GM21367 (cell line): ENCODE data around the gene ZMAT3.
"Not testable (repeated sequence)": the region's sequence is repeated elsewhere in the genome, so short reads cannot be mapped to it uniquely, and the experiment has no call there.

Experiments used
- ATAC-seq: cut with Tn5 transposase; IDR thresholded peaks from one replicate; pipeline ENCODE4 v1.9.1; 2021; ENCODE audit not compliant: unreplicated experiment

Gene ZMAT3

DNA sequence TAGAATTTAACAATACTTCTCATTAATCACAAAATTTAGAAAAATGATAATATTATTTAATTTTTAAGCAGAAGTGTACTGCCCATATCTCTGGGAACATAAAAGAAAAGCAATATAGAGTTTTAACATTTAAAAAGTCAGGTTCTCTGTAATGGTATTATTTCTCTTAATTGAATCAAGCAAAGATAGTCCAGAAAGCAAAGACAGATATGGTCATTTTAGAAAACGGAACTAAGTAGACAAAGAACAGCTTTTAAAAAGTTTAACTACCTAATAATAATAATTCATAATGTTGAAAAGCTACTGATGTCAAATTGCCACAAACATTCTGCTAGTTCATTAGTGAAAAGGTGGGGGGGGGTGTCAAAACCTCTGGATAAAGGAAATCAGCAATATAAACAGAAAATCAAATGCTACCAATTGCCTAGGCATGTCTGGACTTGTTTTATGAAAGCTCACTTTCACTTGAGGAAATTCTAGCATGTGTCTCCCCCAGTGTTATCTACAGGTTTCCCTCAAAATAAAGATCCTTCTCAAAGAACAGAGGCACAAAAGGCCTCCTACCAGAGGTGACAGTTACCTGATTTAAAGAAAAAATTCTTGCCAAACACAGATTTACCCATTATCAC is 1.7 kb downstream of the ZMAT3 start:
- no peak for ATAC-seq

- no peak for ATAC-seq
Measured at GRCh38 chr3:179068779-179069530, 2.7 kb downstream of the ZMAT3 start.

DNA sequence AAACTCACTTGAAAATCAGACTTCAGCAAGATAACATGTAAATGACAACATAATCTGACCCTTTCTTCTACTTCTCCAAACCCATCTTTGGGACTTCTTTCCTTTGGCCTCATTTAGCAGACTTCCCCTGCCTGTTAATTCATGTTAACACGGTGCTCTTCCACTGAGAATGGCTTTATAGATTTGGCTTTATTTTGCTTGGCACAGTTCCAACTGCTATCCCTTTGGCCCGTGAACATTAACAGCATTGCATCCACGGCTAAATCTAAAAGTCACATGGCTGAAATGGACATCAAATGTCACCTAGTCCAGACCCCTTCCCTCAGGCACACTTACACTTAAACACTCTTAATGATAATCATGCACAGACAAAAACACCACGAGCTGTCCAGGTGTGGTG is 3.8 kb downstream of the ZMAT3 start:
- no peak for ATAC-seq

- no peak for ATAC-seq
Measured at GRCh38 chr3:179067291-179067690, 4.3 kb downstream of the ZMAT3 start.

GRCh38 chr3:179063945-179064560 is 7.6 kb downstream of the ZMAT3 start:
- no peak for ATAC-seq

GRCh38 chr3:179056326-179056725 is 15.3 kb downstream of the ZMAT3 start:
- no peak for ATAC-seq

DNA sequence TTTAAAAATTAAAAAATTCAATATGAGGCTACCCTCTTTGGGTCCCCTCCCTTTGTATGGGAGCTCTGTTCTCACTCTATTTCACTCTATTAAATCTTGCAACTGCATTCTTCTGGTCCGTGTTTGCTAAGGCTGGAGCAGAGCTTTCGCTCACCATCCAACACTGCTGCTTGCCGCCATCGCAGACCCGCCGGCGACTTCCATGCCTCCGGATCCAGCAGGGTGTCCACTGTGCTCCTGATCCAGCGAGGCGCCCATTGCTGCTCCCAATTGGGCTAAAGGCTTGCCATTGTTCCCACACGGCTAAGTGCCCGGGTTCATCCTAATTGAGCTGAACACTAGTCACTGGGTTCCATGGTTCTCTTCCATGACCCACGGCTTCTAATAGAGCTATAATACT is 17.0 kb downstream of the ZMAT3 start:
- ATAC-seq = not testable (repeated sequence)

GRCh38 chr3:179046497-179047353 is 24.9 kb downstream of the ZMAT3 start:
- ATAC-seq = peak; percentile 85

- ATAC-seq = peak; percentile 64
Measured at GRCh38 chr3:179045719-179046402, 25.7 kb downstream of the ZMAT3 start.

DNA sequence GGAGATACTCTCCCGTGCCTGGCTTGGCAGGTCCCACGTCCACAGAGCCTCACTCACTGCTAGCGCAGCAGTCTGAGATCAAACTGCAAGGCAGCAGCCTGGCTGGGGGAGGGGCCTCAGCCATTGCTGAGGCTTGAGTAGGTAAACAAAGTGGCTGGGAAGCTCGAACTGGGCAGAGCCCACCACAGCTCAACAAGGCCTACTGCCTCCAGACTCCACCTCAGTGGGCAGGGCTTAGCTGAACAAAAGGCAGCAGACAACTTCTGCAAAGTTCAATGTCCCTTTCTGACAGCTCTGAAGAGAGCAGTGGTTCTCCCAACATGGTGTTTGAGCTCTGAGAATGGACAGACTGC is 32.7 kb downstream of the ZMAT3 start:
- ATAC-seq = not testable (repeated sequence)

DNA sequence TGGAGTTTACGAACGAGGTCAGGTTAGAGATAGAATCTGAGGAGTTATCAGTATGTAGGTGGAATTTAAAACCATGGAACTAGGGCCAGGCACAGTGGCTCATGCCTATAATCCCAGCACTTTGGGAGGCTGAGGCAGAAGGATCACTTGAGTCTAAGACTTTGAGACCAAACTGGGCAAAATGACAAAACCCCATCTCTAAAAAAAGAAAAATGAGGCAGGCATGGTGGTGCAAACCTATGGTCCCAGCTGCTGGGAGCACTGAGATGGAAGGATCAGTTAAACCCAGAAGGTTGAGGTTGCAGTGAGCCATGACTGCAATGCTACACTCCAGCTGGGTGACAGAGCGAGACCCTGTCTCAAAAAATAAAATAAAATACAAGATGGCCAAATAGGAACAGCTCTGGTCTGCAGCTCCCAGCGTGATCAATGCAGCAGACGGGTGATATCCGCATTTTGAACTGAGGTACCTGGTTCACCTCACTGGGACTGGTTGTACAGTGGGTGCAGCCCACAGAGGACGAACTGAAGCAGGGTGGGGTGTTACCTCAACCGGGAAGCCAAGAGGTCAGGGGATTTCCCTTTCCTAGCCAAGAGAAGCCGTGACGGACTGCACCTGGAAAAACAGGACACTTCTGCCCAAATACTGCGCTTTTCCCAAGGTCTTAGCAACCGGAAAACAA is 33.3 kb downstream of the ZMAT3 start:
- ATAC-seq = no peak

DNA sequence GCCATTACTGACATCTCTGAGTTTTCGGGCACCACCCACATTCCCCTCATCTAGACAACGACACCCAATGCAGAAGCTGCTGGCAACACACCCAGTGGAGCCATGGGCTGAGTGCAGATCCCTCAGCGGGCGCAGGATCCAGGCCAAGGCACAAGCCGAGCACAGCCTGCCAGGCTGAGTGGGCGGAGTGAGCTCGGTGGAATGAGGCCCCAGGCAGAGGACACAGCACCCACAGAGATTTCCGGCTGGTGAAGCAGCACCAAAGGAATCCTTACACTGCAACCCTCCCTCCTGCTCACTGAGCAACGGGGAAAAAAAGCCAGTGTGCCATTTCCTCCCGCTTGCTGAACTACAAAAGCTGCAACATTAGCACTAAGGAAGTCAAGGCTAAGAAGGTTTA is 34.3 kb downstream of the ZMAT3 start:
- ATAC-seq = no peak

GRCh38 chr3:179036626-179037300 is 34.8 kb downstream of the ZMAT3 start:
- no peak for ATAC-seq

DNA sequence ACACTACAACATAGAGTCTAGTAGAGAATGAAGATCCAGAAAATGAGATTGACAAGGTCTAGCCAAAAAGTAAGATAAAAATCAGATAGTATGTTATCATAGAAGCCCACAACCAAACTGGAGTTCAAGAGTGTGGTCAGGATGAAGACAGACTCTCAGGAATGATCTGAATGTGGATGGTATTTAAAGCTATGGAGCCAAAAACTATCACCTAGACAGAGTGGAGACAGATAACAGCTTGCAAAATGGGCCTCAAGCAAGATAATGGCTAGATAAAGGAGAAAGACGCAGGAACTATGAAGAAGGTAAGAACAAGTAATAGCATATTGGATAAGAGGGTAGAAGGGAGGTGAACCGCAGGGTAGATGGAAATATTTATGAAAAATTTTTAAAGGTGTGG is 35.4 kb downstream of the ZMAT3 start:
- no peak for ATAC-seq

- no peak for ATAC-seq
Measured at GRCh38 chr3:179035232-179035631, 36.4 kb downstream of the ZMAT3 start.

DNA sequence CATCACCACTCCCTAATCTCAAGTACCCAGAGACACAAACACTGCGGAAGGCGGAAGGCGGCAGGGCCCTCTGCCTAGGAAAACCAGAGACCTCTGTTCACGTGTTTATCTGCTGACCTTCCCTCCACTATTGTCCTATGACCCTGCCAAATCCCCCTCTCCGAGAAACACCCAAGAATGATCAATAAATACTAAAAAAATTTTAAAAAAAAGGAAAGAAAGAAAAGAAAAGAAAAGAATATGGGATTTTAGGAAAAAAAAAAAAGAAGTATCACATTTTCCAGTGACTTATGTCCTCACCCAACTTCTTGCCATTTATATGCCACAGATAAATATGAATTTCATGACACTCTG is 38.3 kb downstream of the ZMAT3 start:
- ATAC-seq = not testable (repeated sequence)

GRCh38 chr3:179032454-179033303 is 38.9 kb downstream of the ZMAT3 start:
- not testable (repeated sequence) for ATAC-seq

GRCh38 chr3:179029096-179029495 is 42.5 kb downstream of the ZMAT3 start:
- ATAC-seq = no peak

GRCh38 chr3:179028408-179028807 is 43.2 kb downstream of the ZMAT3 start:
- ATAC-seq = no peak
